B cell (primary cell): ENCODE measurements around the gene ESR2. TPM values are rescaled to one million over a fixed set of nuclear protein-coding genes. Genes with fewer than 3 reads are reported as not detected.
"Not testable (repeated sequence)": the region's sequence is repeated elsewhere in the genome, so short reads cannot be mapped to it uniquely, and the experiment has no call there.

Experiments used
- ATAC-seq: fragments of 200-7000 bp; cut with Tn5 transposase; one replicate; pipeline ENCODE4 v1.10.0; 2021; ENCODE audit warnings: low read depth, mild to moderate bottlenecking, moderate number of reproducible peaks, moderate library complexity
- CTCF ChIA-PET: fragments of 350-600 bp; sonication (Branson Sonifier 250); formaldehyde crosslinking; loops from one replicate; lab custom pipeline; 2021; ENCODE audit warnings: antibody characterized with exemption, inconsistent platforms; lab: Charles Lee
- POLR2A ChIA-PET: fragments of 350-600 bp; sonication (Branson Sonifier 250); formaldehyde crosslinking; loops from one replicate; lab custom pipeline; 2021; ENCODE audit warnings: antibody characterized with exemption; lab: Charles Lee
- DNase-seq: peaks from one replicate; pipeline ENCODE4 v3.0.0; 2013
- H2AFZ ChIP-seq: 2 replicates; pipeline ENCODE4 v1.6.1; 2012; ENCODE audit warnings: mild to moderate bottlenecking, low read depth, low read length; ENCODE audit not compliant: insufficient read depth, poor library complexity, severe bottlenecking
- H3K27ac ChIP-seq, 2 donors: 1 replicate in 1 of 2; 2 replicates in 1 of 2; pipeline ENCODE4 v1.5.1; 2012 to 2013; ENCODE audit warnings: low read length in 2 of 2, mild to moderate bottlenecking in 2 of 2, moderate library complexity in 1 of 2
- H3K27me3 ChIP-seq, 4 experiments: fragments of 200-600 bp in 1 of 4; sonication (generic) in 1 of 4; replicated peaks in 1 of 4; 1 replicate in 2 of 4; 2 replicates in 2 of 4; pipeline versions ENCODE4 v1.6.1 to v1.7.0; 2013 to 2016; ENCODE audit warnings: low read length in 3 of 4, mild to moderate bottlenecking in 2 of 4, mixed read lengths in 1 of 4, moderate library complexity in 1 of 4; ENCODE audit not compliant: insufficient read depth in 4 of 4, control insufficient read depth in 3 of 4; ENCODE audit errors: control extremely low read depth in 1 of 4
- H3K36me3 ChIP-seq, 2 experiments: replicated peaks in 1 of 2; 1 replicate in 1 of 2; 2 replicates in 1 of 2; pipeline versions ENCODE4 v1.6.1 to v1.7.1; 2013; ENCODE audit warnings: low read length in 1 of 2; ENCODE audit not compliant: insufficient read depth in 2 of 2, control insufficient read depth in 1 of 2; ENCODE audit errors: control extremely low read depth in 1 of 2, extremely low read depth in 1 of 2
- H3K4me1 ChIP-seq, 2 donors: fragments of 200-600 bp in 1 of 2; sonication (generic) in 1 of 2; 1 replicate in 1 of 2; 2 replicates in 1 of 2; pipeline versions ENCODE4 v1.5.1 to v1.6.1; 2013 to 2017; ENCODE audit warnings: low read length in 2 of 2; ENCODE audit not compliant: control insufficient read depth in 2 of 2, insufficient read depth in 2 of 2
- H3K4me2 ChIP-seq: replicated peaks from 2 replicates; pipeline ENCODE3; 2012; ENCODE audit warnings: mild to moderate bottlenecking, low read depth, low read length; ENCODE audit not compliant: poor library complexity, severe bottlenecking
- H3K4me3 ChIP-seq, 5 experiments: fragments of 200-600 bp in 1 of 5; sonication (generic) in 1 of 5; 1 replicate in 3 of 5; 2 replicates in 2 of 5; pipeline versions ENCODE4 v1.5.1 to v1.7.0; 2011 to 2016; ENCODE audit warnings: low read length in 4 of 5, mild to moderate bottlenecking in 4 of 5, low read depth in 2 of 5, control low read depth in 1 of 5, moderate library complexity in 1 of 5; ENCODE audit not compliant: insufficient read depth in 1 of 5; ENCODE audit errors: control extremely low read depth in 1 of 5, extremely low read depth in 1 of 5
- H3K79me2 ChIP-seq: fragments of 200-600 bp; sonication (generic); one replicate; pipeline ENCODE4 v1.6.0; 2016; ENCODE audit warnings: low read length; ENCODE audit not compliant: control insufficient read depth, insufficient read depth
- H3K9ac ChIP-seq: fragments of 200-600 bp; sonication (generic); 2 replicates; pipeline ENCODE4 v1.6.1; 2017; ENCODE audit warnings: mild to moderate bottlenecking, low read length, moderate library complexity
- H3K9me3 ChIP-seq, 3 donors: one replicate each; pipeline versions ENCODE4 v1.6.1 to v1.7.1; 2013; ENCODE audit warnings: low read length in 2 of 3; ENCODE audit not compliant: control insufficient read depth in 2 of 3, insufficient read depth in 1 of 3; ENCODE audit errors: control extremely low read depth in 1 of 3
- H4K20me1 ChIP-seq: 2 replicates; pipeline ENCODE4 v1.6.0; 2012; ENCODE audit warnings: mild to moderate bottlenecking, low read length; ENCODE audit not compliant: insufficient read depth, control insufficient read depth, poor library complexity, severe bottlenecking
- H3K27ac Mint-ChIP-seq: one replicate; pipeline ENCODE4 v1.8.0; 2021; ENCODE audit warnings: mixed read lengths
- H3K27me3 Mint-ChIP-seq: one replicate; pipeline ENCODE4 v1.8.0; 2021; ENCODE audit warnings: mixed read lengths
- H3K4me1 Mint-ChIP-seq: one replicate; pipeline ENCODE4 v1.8.0; 2021; ENCODE audit warnings: mixed read lengths
- H3K4me3 Mint-ChIP-seq: one replicate; pipeline ENCODE4 v1.8.0; 2021; ENCODE audit warnings: mixed read lengths
- H3K9me3 Mint-ChIP-seq: one replicate; pipeline ENCODE4 v1.8.0; 2022; ENCODE audit warnings: mixed read lengths; ENCODE audit not compliant: insufficient read depth
- EZH2 ChIP-seq: IDR thresholded peaks from 2 replicates; pipeline ENCODE4 v1.6.1; 2012; ENCODE audit warnings: borderline replicate concordance, low read depth, mild to moderate bottlenecking, moderate library complexity, low read length; ENCODE audit not compliant: insufficient read depth, poor library complexity, severe bottlenecking
- WGBS: methylation state at CpG from one replicate; pipeline ENCODE4 v1.1.5; 2013; ENCODE audit warnings: missing lambda C conversion rate; ENCODE audit not compliant: insufficient coverage; 5-methylcytosine and 5-hydroxymethylcytosine counted together
- intact Hi-C: fragments of 100-400 bp; cut with micrococcal nuclease; formaldehyde crosslinking; loops from one replicate; pipeline ENCODE4 v1.10.0; 2022
- polyA plus RNA-seq: library from polyadenylated mRNA; depleted of rRNA; stranded (reverse); fragments of >200 nt; gene quantifications from 2 replicates; pipeline ENCODE4 v1.2.3, GENCODE V29; 2012
- total RNA-seq, 2 donors: library from RNA; stranded (reverse); fragments of 120-200 nt in 1 of 2; gene quantifications; 1 replicate in 1 of 2; 2 replicates in 1 of 2; pipeline versions ENCODE4 v1.2.3 to v1.2.4, GENCODE V29; 2013 to 2022
- TF ChIP-seq, protein P1 (sequence below): fragments of 200-600 bp; IDR thresholded peaks from one replicate; pipeline ENCODE4 v1.8.0; 2022; ENCODE audit warnings: antibody characterized with exemption, mild to moderate bottlenecking

The ESR2 gene
- total and polyA plus RNA-seq, 2 donors (not counting 1 experiment from before 2014, with no cell fraction given): 5.4 to 87.8 TPM

DNA sequence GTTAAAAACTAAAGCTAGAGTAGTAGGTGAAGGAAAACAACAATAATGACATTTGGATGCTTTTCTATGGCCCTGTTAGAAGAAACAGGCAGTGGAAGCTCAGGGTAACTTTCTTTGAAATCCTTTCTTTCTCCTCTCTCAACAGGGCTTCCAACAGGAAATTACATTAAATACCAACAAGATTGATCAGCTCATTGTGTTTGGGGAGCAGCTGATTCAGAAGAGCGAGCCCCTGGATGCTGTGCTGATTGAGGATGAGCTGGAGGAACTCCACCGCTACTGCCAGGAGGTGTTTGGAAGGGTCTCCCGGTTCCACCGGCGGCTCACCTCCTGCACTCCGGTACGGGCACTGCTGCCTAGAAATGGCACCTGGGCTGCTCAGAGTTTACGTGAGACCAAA is 81.5 kb downstream of the ESR2 start:
- H3K9me3 ChIP-seq: no peaks in the 10 kb centered on the region
- Mint-ChIP-seq H3K27ac (no peak overlapping the region), H3K27me3 (no peaks in the 10 kb centered on the region), H3K4me3 (no peak overlapping the region), H3K9me3 (no peaks in the 10 kb centered on the region), H3K4me1 (peaks cover 43% of the 10 kb centered on the region)
- no peak overlapping the region for H3K4me2 ChIP-seq
- POLR2A ChIA-PET: no interaction called here
- DNase-seq: no peak
- peaks cover 13 to 61% of the 10 kb centered on the region in 2 experiments for H3K36me3 ChIP-seq
- H4K20me1 ChIP-seq: no peaks in the 10 kb centered on the region
- H3K4me1 ChIP-seq: peaks cover 34 to 37% of the 10 kb centered on the region in 2 donors
- no peak for ATAC-seq
- H3K27me3 ChIP-seq: no peaks in the 10 kb centered on the region
- no peak overlapping the region for H2AFZ ChIP-seq
- TF ChIP-seq EZH2: no peak
- TF ChIP-seq, protein P1, sequence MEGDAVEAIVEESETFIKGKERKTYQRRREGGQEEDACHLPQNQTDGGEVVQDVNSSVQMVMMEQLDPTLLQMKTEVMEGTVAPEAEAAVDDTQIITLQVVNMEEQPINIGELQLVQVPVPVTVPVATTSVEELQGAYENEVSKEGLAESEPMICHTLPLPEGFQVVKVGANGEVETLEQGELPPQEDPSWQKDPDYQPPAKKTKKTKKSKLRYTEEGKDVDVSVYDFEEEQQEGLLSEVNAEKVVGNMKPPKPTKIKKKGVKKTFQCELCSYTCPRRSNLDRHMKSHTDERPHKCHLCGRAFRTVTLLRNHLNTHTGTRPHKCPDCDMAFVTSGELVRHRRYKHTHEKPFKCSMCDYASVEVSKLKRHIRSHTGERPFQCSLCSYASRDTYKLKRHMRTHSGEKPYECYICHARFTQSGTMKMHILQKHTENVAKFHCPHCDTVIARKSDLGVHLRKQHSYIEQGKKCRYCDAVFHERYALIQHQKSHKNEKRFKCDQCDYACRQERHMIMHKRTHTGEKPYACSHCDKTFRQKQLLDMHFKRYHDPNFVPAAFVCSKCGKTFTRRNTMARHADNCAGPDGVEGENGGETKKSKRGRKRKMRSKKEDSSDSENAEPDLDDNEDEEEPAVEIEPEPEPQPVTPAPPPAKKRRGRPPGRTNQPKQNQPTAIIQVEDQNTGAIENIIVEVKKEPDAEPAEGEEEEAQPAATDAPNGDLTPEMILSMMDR: no peak
- no peak overlapping the region for H3K4me3 ChIP-seq
- 100% methylated on average over 5 of the region's 8 CpGs for WGBS
- H3K79me2 ChIP-seq: no peaks in the 10 kb centered on the region
- no peak overlapping the region for H3K9ac ChIP-seq
- H3K27ac ChIP-seq: no peak overlapping the region
- intact Hi-C loops: no loop called here
- CTCF ChIA-PET: interaction anchor here (3.3 kb wide), 1 partner anchor 82 kb away, joined by 20 read pairs; the partner anchor contains the start of gene ESR2

DNA sequence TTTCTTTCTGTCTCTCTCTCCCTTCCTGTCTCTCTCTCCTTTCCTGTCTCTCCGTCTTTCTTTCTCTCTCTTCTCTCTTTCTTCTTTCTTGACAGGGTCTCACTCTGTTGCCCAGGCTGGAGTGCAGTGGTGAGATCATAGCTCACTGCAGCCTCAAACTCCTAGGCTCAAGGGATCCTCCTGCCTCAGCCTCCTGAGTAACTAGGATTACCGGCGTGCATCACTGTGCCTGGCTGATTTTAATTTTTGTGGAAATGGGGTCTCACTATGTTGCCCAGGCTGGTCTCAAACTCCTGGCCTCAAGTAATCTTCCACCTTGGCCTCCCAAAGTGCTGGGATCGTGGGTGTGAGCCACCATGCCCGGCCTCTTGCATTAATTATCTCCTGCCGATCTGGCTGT is 83.3 kb downstream of the ESR2 start:
- H3K27me3 ChIP-seq, H3K27me3 Mint-ChIP-seq, DNase-seq, H3K79me2 ChIP-seq, H3K4me3 ChIP-seq, ATAC-seq, H3K9me3 Mint-ChIP-seq, H3K9me3 ChIP-seq, POLR2A ChIA-PET, intact Hi-C loops, H3K4me2 ChIP-seq, H4K20me1 ChIP-seq, H3K9ac ChIP-seq, H2AFZ ChIP-seq: not testable (repeated sequence)
- H3K4me1 ChIP-seq: peaks cover 31 to 33% of the 10 kb centered on the region in 2 donors
- peak overlapping the region; percentile 79 for H3K4me3 Mint-ChIP-seq
- peaks cover 12 to 56% of the 10 kb centered on the region in 2 experiments for H3K36me3 ChIP-seq
- peak overlapping the region; percentile 75 for H3K27ac Mint-ChIP-seq
- CTCF ChIA-PET: interaction anchor here (1.3 to 1.4 kb wide), 2 partner anchors 31 to 42 kb away, joined by 3 to 4 read pairs; no protein-coding TSS in a partner anchor
- WGBS: 43% methylated on average over 1 of the region's 6 CpGs
- peaks cover 33% of the 10 kb centered on the region for H3K4me1 Mint-ChIP-seq
- peak overlapping the region in 1 of 2 donors; percentile 21 for H3K27ac ChIP-seq
